ENCODE data around the gene RASGRP4.

Gene RASGRP4

GRCh38 chr19:38464421-38465082 is 38.5 kb upstream of the RASGRP4 start:
- ATAC-seq: no peak

DNA sequence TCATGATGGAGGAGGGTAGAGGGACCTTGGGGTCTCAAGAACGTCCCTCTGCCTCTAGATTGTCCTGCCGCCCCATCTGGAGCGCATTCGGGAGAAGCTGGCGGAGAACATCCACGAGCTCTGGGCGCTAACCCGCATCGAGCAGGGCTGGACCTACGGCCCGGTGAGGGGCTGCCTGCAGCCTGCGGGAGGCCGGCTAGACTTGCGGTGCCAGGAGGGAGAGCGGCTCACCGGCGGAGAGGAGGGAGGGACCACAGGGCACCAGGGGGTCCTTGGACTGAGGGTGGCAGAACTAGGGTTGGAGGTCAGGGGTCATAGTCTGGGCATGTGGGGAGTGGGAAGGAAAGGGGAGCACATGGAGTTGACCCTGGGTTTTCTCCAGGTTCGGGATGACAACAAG is 37.3 kb upstream of the RASGRP4 start:
- TF ChIP-seq, protein P1, sequence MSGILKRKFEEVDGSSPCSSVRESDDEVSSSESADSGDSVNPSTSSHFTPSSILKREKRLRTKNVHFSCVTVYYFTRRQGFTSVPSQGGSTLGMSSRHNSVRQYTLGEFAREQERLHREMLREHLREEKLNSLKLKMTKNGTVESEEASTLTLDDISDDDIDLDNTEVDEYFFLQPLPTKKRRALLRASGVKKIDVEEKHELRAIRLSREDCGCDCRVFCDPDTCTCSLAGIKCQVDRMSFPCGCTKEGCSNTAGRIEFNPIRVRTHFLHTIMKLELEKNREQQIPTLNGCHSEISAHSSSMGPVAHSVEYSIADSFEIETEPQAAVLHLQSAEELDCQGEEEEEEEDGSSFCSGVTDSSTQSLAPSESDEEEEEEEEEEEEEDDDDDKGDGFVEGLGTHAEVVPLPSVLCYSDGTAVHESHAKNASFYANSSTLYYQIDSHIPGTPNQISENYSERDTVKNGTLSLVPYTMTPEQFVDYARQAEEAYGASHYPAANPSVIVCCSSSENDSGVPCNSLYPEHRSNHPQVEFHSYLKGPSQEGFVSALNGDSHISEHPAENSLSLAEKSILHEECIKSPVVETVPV (CRISPR knock-in tag; IDR thresholded peaks at IDR 0.05): no peak
- TF ChIP-seq BACH2 (CRISPR knock-in tag; IDR thresholded peaks at IDR 0.05; ENCODE audit: borderline replicate concordance): no peak
- ATAC-seq: no peak

More at GRCh38 chr19:38464421-38465082, 38.5 kb upstream of the RASGRP4 start:
- TF ChIP-seq CREB5 (CRISPR knock-in tag; IDR thresholded peaks at IDR 0.05; ENCODE audit: low read depth): no peak
- TF ChIP-seq BACH2 (CRISPR knock-in tag; IDR thresholded peaks at IDR 0.05; ENCODE audit: borderline replicate concordance): no peak
- no peak for TF ChIP-seq CSDC2 (CRISPR knock-in tag; IDR thresholded peaks at IDR 0.05)
- TF ChIP-seq TOX (CRISPR knock-in tag; IDR thresholded peaks at IDR 0.05; ENCODE audit: borderline replicate concordance): no peak
- no peak for TF ChIP-seq ZNF565 (CRISPR knock-in tag; conservative IDR thresholded peaks at IDR 0.05; ENCODE audit: low read depth)
- TF ChIP-seq ZNF70 (CRISPR knock-in tag; IDR thresholded peaks at IDR 0.05): no peak
- TF ChIP-seq ESRRG (CRISPR knock-in tag; IDR thresholded peaks at IDR 0.05): no peak

DNA sequence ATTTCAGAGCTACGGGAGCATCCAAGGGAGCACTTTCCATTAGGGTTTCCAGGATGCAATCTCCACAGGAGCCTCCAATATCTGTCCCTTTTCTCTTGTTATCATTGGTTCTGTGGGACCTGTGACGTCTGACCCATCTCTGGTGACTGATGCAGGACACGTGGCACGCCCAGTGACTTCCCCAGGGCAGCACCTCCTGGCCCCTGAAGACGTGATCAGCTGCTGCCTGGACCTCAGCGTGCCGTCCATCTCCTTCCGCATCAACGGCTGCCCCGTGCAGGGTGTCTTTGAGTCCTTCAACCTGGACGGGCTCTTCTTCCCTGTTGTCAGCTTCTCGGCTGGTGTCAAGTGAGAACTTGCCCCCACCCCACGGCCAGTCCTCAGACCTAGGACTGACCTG is 33.0 kb upstream of the RASGRP4 start:
- ATAC-seq: no peak
- TF ChIP-seq ARNTL (CRISPR knock-in tag; IDR thresholded peaks at IDR 0.05; ENCODE audit: borderline replicate concordance, low read depth) (no peak), TOX (CRISPR knock-in tag; IDR thresholded peaks at IDR 0.05; ENCODE audit: borderline replicate concordance) (no peak), BACH2 (CRISPR knock-in tag; IDR thresholded peaks at IDR 0.05; ENCODE audit: borderline replicate concordance) (no peak), ESRRG (CRISPR knock-in tag; IDR thresholded peaks at IDR 0.05) (no peak), OSR1 (CRISPR knock-in tag; IDR thresholded peaks at IDR 0.05) (no peak), ZNF8 (CRISPR knock-in tag; IDR thresholded peaks at IDR 0.05) (no peak), SNAI2 (CRISPR knock-in tag; IDR thresholded peaks at IDR 0.05) (no peak), TSHZ2 (CRISPR knock-in tag; IDR thresholded peaks at IDR 0.05) (no peak), POU6F1 (CRISPR knock-in tag; IDR thresholded peaks at IDR 0.05; ENCODE audit: borderline replicate concordance, low read depth) (no peak), GLIS3 (CRISPR knock-in tag; IDR thresholded peaks at IDR 0.05) (no peak), ISL1 (CRISPR knock-in tag; IDR thresholded peaks at IDR 0.05) (no peak), CSDC2 (CRISPR knock-in tag; IDR thresholded peaks at IDR 0.05) (no peak), CREB5 (CRISPR knock-in tag; IDR thresholded peaks at IDR 0.05; ENCODE audit: low read depth) (no peak), ZNF565 (CRISPR knock-in tag; conservative IDR thresholded peaks at IDR 0.05; ENCODE audit: low read depth) (no peak), RARB (CRISPR knock-in tag; IDR thresholded peaks at IDR 0.05) (no peak)
- TF ChIP-seq, protein P2, sequence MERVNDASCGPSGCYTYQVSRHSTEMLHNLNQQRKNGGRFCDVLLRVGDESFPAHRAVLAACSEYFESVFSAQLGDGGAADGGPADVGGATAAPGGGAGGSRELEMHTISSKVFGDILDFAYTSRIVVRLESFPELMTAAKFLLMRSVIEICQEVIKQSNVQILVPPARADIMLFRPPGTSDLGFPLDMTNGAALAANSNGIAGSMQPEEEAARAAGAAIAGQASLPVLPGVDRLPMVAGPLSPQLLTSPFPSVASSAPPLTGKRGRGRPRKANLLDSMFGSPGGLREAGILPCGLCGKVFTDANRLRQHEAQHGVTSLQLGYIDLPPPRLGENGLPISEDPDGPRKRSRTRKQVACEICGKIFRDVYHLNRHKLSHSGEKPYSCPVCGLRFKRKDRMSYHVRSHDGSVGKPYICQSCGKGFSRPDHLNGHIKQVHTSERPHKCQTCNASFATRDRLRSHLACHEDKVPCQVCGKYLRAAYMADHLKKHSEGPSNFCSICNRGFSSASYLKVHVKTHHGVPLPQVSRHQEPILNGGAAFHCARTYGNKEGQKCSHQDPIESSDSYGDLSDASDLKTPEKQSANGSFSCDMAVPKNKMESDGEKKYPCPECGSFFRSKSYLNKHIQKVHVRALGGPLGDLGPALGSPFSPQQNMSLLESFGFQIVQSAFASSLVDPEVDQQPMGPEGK (CRISPR knock-in tag; IDR thresholded peaks at IDR 0.05; ENCODE audit: borderline replicate concordance): no peak
